ENCODE data around the gene DBF4.
"Not testable (repeated sequence)": the region's sequence is repeated elsewhere in the genome, so short reads cannot be mapped to it uniquely, and the experiment has no call there.

The DBF4 gene

GRCh38 chr7:87876040-87876868 lies at the start of gene DBF4, which contains the start of gene SLC25A40:
Gene DBF4, plus strand, starts transcription at chr7:87876493. Its CDS starts 240 bp downstream, at chr7:87876733.
Gene SLC25A40, minus strand, starts transcription at chr7:87876360. Its CDS starts 17,633 bp downstream, at chr7:87858727.
- DNase-seq: peak; percentile 94

DNA sequence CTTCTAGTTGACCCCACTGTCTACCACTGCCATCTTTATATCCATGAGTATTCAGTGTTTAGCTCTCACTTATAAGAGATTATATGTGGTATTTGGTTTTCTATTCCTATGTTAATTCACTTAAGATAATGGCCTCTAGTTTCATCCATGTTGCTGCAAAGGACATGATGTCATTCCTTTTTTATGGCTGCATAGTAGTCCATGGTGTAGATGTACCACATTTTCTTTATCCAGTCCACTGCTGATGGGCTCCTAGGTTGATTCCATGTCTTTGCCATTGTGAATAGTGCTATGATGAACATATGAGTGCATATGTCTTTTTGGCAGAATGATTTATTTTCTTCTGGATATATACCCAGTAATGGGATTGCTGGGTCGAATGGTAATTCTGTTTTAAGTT lies 47.9 kb upstream of the DBF4 start:
- DNase-seq: not testable (repeated sequence)

DNA sequence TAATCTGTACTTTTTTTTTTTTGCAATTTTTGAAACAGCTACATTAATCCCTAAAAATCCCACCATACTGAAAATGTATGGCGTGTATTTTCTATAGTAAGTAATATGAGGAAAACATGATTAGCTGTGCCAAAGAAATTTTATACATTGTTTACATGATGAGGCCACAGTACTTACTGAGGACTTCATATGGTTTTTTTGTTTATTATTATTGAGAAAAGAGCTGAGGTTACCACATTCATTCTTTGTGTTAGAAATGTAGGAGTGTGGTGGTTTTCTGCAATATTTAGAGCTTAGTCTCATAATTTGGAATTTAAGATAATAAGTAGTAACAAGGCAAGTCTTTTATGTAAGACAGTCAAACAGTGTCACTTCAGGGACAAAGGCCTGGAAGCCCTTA lies 45.2 kb upstream of the DBF4 start:
- DNase-seq: no peak

DNA sequence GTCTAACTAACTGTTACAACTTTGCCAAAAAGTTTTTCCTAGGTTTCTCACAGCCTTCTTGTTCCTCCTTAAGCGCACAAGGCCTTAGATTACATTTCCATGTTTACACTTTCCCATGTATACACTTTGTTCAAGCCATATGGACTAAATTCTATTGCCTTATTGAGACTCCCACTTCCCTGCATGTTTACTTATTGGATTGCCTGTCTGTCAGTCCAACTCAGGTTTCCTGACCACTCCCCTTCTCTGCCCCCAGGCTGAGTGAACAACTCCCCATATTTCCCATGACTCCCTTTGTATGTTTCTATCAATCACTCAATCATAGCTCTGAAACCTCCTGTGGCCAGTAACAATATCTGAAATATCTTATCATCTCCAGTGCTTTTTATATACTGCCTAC lies 43.2 kb upstream of the DBF4 start:
- no peak for DNase-seq

- no peak for DNase-seq
Observed at GRCh38 chr7:87837597-87837996, 38.7 kb upstream of the DBF4 start.

GRCh38 chr7:87850836-87851593 lies 25.3 kb upstream of the DBF4 start:
- no peak for DNase-seq

GRCh38 chr7:87852306-87852705 lies 24.0 kb upstream of the DBF4 start:
- no peak for DNase-seq

DNA sequence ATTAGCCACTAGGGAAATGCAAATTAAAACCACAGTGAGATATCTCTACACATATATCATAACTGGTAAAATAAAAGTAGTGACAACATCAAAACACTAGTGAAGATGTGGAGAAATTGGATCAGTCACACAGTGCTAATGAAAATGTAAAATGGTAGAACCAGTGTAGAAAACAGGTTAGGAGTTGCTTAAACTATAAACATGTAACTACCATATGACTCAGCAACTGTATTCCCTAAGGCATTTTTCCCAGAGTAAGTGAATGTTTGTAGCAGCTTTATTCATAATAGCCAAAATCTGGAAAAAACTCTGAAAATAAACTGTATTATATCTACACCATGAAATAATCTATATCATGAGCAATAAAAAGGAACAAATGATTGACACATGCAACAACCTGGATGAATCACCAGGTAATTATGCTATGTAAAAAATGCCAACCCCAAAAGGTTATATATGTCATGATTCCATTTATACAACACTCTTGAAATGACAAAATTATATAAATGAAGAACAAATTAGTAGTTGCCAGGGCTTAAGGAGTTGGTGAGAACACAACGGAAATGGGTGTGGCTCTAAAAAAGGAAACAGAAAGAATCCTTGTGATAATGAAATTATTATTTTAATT lies 22.9 kb upstream of the DBF4 start:
- DNase-seq: peak; percentile 52

DNA sequence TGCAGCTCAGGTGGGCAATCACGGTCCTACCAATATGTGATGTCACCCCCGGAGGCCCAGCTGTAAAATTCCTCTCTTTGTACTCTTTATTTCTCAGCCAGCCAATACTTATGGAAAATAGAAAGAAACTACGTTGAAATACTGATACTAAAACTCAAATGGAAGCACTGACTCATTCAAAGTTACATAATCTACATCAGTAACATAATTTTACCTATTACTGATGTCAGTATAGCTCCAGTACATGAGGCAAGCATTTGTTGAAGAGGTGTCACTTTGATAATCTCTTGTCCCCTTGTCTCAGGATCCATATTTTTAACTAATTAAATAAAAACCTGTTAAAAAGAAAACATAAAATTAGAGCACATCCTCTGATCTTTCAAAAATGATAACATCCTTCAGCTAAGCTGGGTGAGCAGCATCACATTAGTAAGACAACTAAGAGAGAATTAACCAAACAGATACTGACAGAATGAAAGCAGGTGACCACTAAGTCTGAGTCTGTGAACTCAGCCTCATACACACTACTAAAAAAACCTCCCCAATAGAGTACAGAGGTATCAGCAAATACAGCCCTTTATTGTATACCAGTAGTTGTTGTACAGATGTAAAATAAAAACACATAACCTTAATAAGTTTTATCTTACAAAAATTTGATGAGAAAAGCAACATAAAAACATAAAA lies 17.7 kb upstream of the DBF4 start:
- DNase-seq: no peak

- DNase-seq: no peak
Observed at GRCh38 chr7:87866089-87866488, 10.2 kb upstream of the DBF4 start.

GRCh38 chr7:87866533-87866932 lies 9.8 kb upstream of the DBF4 start:
- DNase-seq: not testable (repeated sequence)

GRCh38 chr7:87870471-87870870 lies 5.8 kb upstream of the DBF4 start:
- no peak for DNase-seq

- peak; percentile 16 for DNase-seq
Observed at GRCh38 chr7:87872346-87872745, 3.9 kb upstream of the DBF4 start.

DNA sequence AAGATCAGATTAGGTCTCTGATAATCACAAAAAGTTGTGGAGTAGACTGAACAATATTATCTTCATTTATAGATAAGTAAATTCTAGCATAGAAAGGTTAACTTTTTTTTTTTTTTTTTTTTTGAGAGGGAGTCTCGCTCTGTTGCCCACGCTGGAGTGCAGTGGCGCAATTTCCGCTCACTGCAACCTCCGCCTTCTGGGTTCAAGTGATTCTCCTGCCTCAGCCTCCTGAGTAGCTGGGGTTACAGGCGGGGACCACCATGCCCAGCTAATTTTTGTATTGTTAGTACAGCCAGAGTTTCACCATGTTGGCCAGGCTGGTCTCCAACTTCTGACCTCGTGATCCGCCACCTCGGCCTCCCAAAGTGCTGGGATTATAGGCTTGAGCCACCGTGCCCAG lies 3.0 kb upstream of the DBF4 start:
- DNase-seq: not testable (repeated sequence)

- no peak for DNase-seq
Observed at GRCh38 chr7:87874066-87874465, 2.2 kb upstream of the DBF4 start.

- no peak for DNase-seq
Observed at GRCh38 chr7:87875151-87876039, 898 bp upstream of the DBF4 start.

- DNase-seq: peak; percentile 11
Observed at GRCh38 chr7:87876869-87877234, 559 bp downstream of the DBF4 start.

- DNase-seq: no peak
Observed at GRCh38 chr7:87877366-87878040, 1.2 kb downstream of the DBF4 start.

- DNase-seq: no peak
Observed at GRCh38 chr7:87878208-87878735, 2.0 kb downstream of the DBF4 start.

DNA sequence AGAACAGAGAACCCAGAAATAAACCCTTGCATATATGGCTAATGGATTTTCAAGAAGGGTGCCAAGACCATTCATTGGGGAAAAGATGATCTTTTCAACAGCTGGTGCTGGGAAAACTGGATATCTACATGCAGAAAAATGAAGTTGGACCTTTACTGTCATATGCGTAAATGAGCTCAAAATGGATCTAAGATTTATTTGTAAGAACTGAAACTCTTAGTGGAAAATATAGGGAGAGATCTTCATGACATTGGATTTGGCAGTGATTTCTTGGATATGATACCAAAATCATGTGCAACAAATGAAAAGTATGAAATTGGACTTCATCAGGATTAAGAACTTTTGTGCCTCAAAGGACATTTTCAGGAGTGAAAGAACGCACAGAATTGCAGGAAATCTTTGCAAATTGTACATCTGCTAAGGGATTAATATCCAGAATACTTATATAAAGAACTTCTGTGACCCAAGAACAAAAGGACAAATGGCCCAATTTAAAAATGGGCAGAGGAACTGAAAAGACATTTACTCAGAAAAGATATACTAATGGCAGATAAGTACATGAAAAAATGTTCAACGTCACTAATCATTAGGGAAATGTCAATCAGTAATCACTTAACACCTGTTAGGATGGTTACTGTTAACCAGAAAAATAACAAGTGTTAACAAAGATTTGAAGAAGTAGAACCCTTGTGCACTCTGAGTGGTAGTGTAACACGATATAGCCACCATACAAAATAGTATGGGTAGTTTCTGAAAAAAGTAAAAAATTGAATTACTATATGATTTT lies 6.1 kb downstream of the DBF4 start:
- no peak for DNase-seq

Data from NCI-H226 (cell line).